ENCODE data around the gene OGFOD2.

Gene OGFOD2

GRCh38 chr12:122989225-122989839 lies 14.3 kb downstream of the OGFOD2 start (continued):
- TF ChIP-seq TSHZ2 (CRISPR knock-in tag; IDR thresholded peaks at IDR 0.05) (no peak), GLIS3 (CRISPR knock-in tag; IDR thresholded peaks at IDR 0.05) (no peak)

- ATAC-seq: no peak
- no peak for TF ChIP-seq ZNF8 (CRISPR knock-in tag; IDR thresholded peaks at IDR 0.05)
- TF ChIP-seq SNAI2 (CRISPR knock-in tag; IDR thresholded peaks at IDR 0.05): no peak
- TF ChIP-seq, protein P1, sequence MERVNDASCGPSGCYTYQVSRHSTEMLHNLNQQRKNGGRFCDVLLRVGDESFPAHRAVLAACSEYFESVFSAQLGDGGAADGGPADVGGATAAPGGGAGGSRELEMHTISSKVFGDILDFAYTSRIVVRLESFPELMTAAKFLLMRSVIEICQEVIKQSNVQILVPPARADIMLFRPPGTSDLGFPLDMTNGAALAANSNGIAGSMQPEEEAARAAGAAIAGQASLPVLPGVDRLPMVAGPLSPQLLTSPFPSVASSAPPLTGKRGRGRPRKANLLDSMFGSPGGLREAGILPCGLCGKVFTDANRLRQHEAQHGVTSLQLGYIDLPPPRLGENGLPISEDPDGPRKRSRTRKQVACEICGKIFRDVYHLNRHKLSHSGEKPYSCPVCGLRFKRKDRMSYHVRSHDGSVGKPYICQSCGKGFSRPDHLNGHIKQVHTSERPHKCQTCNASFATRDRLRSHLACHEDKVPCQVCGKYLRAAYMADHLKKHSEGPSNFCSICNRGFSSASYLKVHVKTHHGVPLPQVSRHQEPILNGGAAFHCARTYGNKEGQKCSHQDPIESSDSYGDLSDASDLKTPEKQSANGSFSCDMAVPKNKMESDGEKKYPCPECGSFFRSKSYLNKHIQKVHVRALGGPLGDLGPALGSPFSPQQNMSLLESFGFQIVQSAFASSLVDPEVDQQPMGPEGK (CRISPR knock-in tag; IDR thresholded peaks at IDR 0.05; ENCODE audit: borderline replicate concordance): no peak
- no peak for TF ChIP-seq ZFP3 (CRISPR knock-in tag; IDR thresholded peaks at IDR 0.05)
- TF ChIP-seq TOX (CRISPR knock-in tag; IDR thresholded peaks at IDR 0.05; ENCODE audit: borderline replicate concordance): no peak
- TF ChIP-seq CSRNP3 (CRISPR knock-in tag; IDR thresholded peaks at IDR 0.05): no peak
- no peak for TF ChIP-seq BACH2 (CRISPR knock-in tag; IDR thresholded peaks at IDR 0.05; ENCODE audit: borderline replicate concordance)
- TF ChIP-seq PPARA (CRISPR knock-in tag; IDR thresholded peaks at IDR 0.05; ENCODE audit: borderline replicate concordance): no peak
- no peak for TF ChIP-seq OSR1 (CRISPR knock-in tag; IDR thresholded peaks at IDR 0.05)
- TF ChIP-seq ZNF70 (CRISPR knock-in tag; IDR thresholded peaks at IDR 0.05): no peak
- TF ChIP-seq ZFP30 (CRISPR knock-in tag; IDR thresholded peaks at IDR 0.05): no peak
- TF ChIP-seq RARB (CRISPR knock-in tag; IDR thresholded peaks at IDR 0.05): no peak
- TF ChIP-seq ISL1 (CRISPR knock-in tag; IDR thresholded peaks at IDR 0.05): no peak
- no peak for TF ChIP-seq GLIS3 (CRISPR knock-in tag; IDR thresholded peaks at IDR 0.05)
These were observed 14.9 kb downstream of the OGFOD2 start for GRCh38 chr12:122989874-122990419.

- ATAC-seq: no peak
- TF ChIP-seq ZNF8 (CRISPR knock-in tag; IDR thresholded peaks at IDR 0.05) (no peak), ZFP3 (CRISPR knock-in tag; IDR thresholded peaks at IDR 0.05) (no peak), TOX (CRISPR knock-in tag; IDR thresholded peaks at IDR 0.05; ENCODE audit: borderline replicate concordance) (no peak), ZNF565 (CRISPR knock-in tag; conservative IDR thresholded peaks at IDR 0.05; ENCODE audit: low read depth) (no peak), PPARA (CRISPR knock-in tag; IDR thresholded peaks at IDR 0.05; ENCODE audit: borderline replicate concordance) (no peak), TCF4 (CRISPR knock-in tag; IDR thresholded peaks at IDR 0.05; ENCODE audit: borderline replicate concordance) (no peak), ZC3H10 (CRISPR knock-in tag; IDR thresholded peaks at IDR 0.05) (no peak), ARNTL (CRISPR knock-in tag; IDR thresholded peaks at IDR 0.05; ENCODE audit: borderline replicate concordance, low read depth) (no peak), ZNF70 (CRISPR knock-in tag; IDR thresholded peaks at IDR 0.05) (no peak), CSDC2 (CRISPR knock-in tag; IDR thresholded peaks at IDR 0.05) (no peak), SNAI2 (CRISPR knock-in tag; IDR thresholded peaks at IDR 0.05) (no peak)
- TF ChIP-seq, protein P2, sequence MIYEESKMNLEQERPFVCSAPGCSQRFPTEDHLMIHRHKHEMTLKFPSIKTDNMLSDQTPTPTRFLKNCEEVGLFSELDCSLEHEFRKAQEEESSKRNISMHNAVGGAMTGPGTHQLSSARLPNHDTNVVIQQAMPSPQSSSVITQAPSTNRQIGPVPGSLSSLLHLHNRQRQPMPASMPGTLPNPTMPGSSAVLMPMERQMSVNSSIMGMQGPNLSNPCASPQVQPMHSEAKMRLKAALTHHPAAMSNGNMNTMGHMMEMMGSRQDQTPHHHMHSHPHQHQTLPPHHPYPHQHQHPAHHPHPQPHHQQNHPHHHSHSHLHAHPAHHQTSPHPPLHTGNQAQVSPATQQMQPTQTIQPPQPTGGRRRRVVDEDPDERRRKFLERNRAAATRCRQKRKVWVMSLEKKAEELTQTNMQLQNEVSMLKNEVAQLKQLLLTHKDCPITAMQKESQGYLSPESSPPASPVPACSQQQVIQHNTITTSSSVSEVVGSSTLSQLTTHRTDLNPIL (CRISPR knock-in tag; IDR thresholded peaks at IDR 0.05; ENCODE audit: low read depth): no peak
- TF ChIP-seq, protein P1 (CRISPR knock-in tag; IDR thresholded peaks at IDR 0.05; ENCODE audit: borderline replicate concordance): no peak
These were observed 15.5 kb downstream of the OGFOD2 start for GRCh38 chr12:122990561-122990960.
